WTC11 (cell line): ENCODE data around the gene LY9. TPM values are rescaled to one million over a fixed set of nuclear protein-coding genes. Genes with fewer than 3 reads are reported as not detected.

ENCODE experiments used
- ATAC-seq: fragments of 200-7000 bp; cut with Tn5 transposase; 2 replicates; pipeline ENCODE4 v1.10.0; 2021; ENCODE audit warnings: mild to moderate bottlenecking, moderate library complexity
- CTCF ChIA-PET: fragments of 300-600 bp; sonication (Branson Sonifier 250); formaldehyde crosslinking; loops from one replicate; lab custom pipeline; 2021; ENCODE audit warnings: antibody characterized with exemption; lab: Charles Lee
- POLR2A ChIA-PET: fragments of 350-600 bp; sonication (Branson Sonifier 250); formaldehyde crosslinking; loops from one replicate; lab custom pipeline; 2021; ENCODE audit warnings: antibody characterized with exemption; lab: Charles Lee
- DNase-seq: peaks from one replicate; pipeline ENCODE4 v3.0.0; 2021; ENCODE audit warnings: low spot score
- H3K27ac Mint-ChIP-seq: 2 replicates; pipeline ENCODE4 v1.8.0; 2021; ENCODE audit warnings: mixed read lengths
- H3K27me3 Mint-ChIP-seq: 2 replicates; pipeline ENCODE4 v1.8.0; 2021; ENCODE audit warnings: low read depth, mild to moderate bottlenecking, moderate library complexity, mixed read lengths
- H3K36me3 Mint-ChIP-seq: 2 replicates; pipeline ENCODE4 v1.8.0; 2021; ENCODE audit warnings: mixed read lengths
- H3K4me1 Mint-ChIP-seq: 2 replicates; pipeline ENCODE4 v1.8.0; 2022; ENCODE audit warnings: mixed read lengths
- H3K4me3 Mint-ChIP-seq: 2 replicates; pipeline ENCODE4 v1.8.0; 2021; ENCODE audit warnings: mild to moderate bottlenecking, moderate library complexity, mixed read lengths
- H3K9me3 Mint-ChIP-seq: 2 replicates; pipeline ENCODE4 v1.8.0; 2021; ENCODE audit warnings: mixed read lengths
- ATF1 ChIP-seq: sonication (generic); formaldehyde crosslinking; IDR thresholded peaks from 2 replicates; pipeline ENCODE4 v1.8.1; 2023; ENCODE audit warnings: mild to moderate bottlenecking, moderate library complexity, missing genetic modification reagents
- EMX1 ChIP-seq: fragments of 250-450 bp; sonication (Bioruptor Pico); IDR thresholded peaks from 2 replicates; pipeline ENCODE4 v1.8.0; 2021; ENCODE audit warnings: mild to moderate bottlenecking
- ETV6 ChIP-seq: sonication (generic); formaldehyde crosslinking; IDR thresholded peaks from 2 replicates; pipeline ENCODE4 v1.8.1; 2022; ENCODE audit warnings: mild to moderate bottlenecking, missing genetic modification reagents
- FOXK1 ChIP-seq: sonication (generic); formaldehyde crosslinking; IDR thresholded peaks from 2 replicates; pipeline ENCODE4 v1.8.0; 2022; ENCODE audit warnings: mild to moderate bottlenecking, moderate library complexity, missing genetic modification reagents
- GABPB1 ChIP-seq: sonication (generic); formaldehyde crosslinking; IDR thresholded peaks from 2 replicates; pipeline ENCODE4 v1.8.1; 2023; ENCODE audit warnings: mild to moderate bottlenecking, missing genetic modification reagents
- IRF2 ChIP-seq: sonication (generic); formaldehyde crosslinking; IDR thresholded peaks from 2 replicates; pipeline ENCODE4 v1.8.0; 2022; ENCODE audit warnings: low read depth, missing genetic modification reagents, borderline replicate concordance
- NR2C2 ChIP-seq: sonication (generic); formaldehyde crosslinking; IDR thresholded peaks from 2 replicates; pipeline ENCODE4 v1.8.0; 2022; ENCODE audit warnings: mild to moderate bottlenecking, missing genetic modification reagents
- OVOL2 ChIP-seq: fragments of 250-450 bp; sonication (Bioruptor Pico); IDR thresholded peaks from 2 replicates; pipeline ENCODE4 v1.9.0; 2021; ENCODE audit warnings: mild to moderate bottlenecking, borderline replicate concordance
- TEAD1 ChIP-seq: sonication (generic); formaldehyde crosslinking; IDR thresholded peaks from 2 replicates; pipeline ENCODE4 v1.8.0; 2022; ENCODE audit warnings: mild to moderate bottlenecking, missing genetic modification reagents
- TEAD4 ChIP-seq: sonication (generic); formaldehyde crosslinking; IDR thresholded peaks from 2 replicates; pipeline ENCODE4 v1.8.0; 2022; ENCODE audit warnings: mild to moderate bottlenecking, missing genetic modification reagents
- TP53 ChIP-seq: sonication (generic); formaldehyde crosslinking; IDR thresholded peaks from 2 replicates; pipeline ENCODE4 v1.8.1; 2023; ENCODE audit warnings: mild to moderate bottlenecking, missing genetic modification reagents
- total RNA-seq: library from RNA; stranded (reverse); gene quantifications from 3 replicates; pipeline ENCODE4 v1.2.3, GENCODE V29; 2021
- TF ChIP-seq, protein P1 (sequence below): sonication (generic); formaldehyde crosslinking; conservative IDR thresholded peaks from 2 replicates; pipeline ENCODE4 v1.8.1; 2023; ENCODE audit warnings: mild to moderate bottlenecking, low read depth, missing genetic modification reagents, moderate library complexity
- TF ChIP-seq, protein P2 (sequence below): sonication (generic); formaldehyde crosslinking; IDR thresholded peaks from 2 replicates; pipeline ENCODE4 v1.8.1; 2022; ENCODE audit warnings: mild to moderate bottlenecking, moderate library complexity, missing genetic modification reagents
- TF ChIP-seq, protein P3 (sequence below): sonication (generic); formaldehyde crosslinking; IDR thresholded peaks from 2 replicates; pipeline ENCODE4 v1.8.1; 2022; ENCODE audit warnings: mild to moderate bottlenecking, missing genetic modification reagents, moderate library complexity, borderline replicate concordance
- TF ChIP-seq, protein P4 (sequence below): fragments of 250-450 bp; sonication (Bioruptor Pico); IDR thresholded peaks from 2 replicates; pipeline ENCODE4 v2.1.2; 2022; ENCODE audit warnings: mild to moderate bottlenecking, moderate library complexity
- TF ChIP-seq, protein P5 (sequence below): fragments of 250-450 bp; sonication (Bioruptor Pico); IDR thresholded peaks from 2 replicates; pipeline ENCODE4 v1.8.0; 2021; ENCODE audit warnings: mild to moderate bottlenecking
- TF ChIP-seq, protein P6 (sequence below): sonication (generic); formaldehyde crosslinking; IDR thresholded peaks from 2 replicates; pipeline ENCODE4 v1.8.0; 2022; ENCODE audit warnings: mild to moderate bottlenecking, missing genetic modification reagents
- TF ChIP-seq, protein P7 (sequence below): sonication (generic); formaldehyde crosslinking; IDR thresholded peaks from 2 replicates; pipeline ENCODE4 v1.8.0; 2022; ENCODE audit warnings: mild to moderate bottlenecking, missing genetic modification reagents

Gene LY9
- total RNA-seq, 1 experiment from 2014 or later = not detected

DNA sequence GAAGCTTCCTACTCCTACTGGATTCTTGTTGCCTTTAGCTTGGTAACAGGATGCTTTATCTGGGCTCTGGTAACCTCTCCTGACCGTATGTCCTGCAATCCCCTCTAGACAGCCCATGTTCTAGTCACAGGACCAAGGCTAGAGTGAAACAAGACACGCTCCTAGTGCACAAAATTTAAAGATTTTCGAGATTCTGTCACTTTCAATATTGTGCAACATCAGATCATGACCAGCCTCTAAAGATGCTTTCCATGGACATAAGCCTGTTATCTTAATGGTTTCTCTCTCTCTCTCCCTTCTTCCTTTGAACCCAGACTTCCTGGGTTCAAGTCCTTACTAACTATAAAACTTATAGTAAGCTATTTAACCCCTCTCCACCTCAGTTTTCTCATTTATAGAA, 1.6 kb upstream of the LY9 start (continued):
- TF ChIP-seq, protein P1, sequence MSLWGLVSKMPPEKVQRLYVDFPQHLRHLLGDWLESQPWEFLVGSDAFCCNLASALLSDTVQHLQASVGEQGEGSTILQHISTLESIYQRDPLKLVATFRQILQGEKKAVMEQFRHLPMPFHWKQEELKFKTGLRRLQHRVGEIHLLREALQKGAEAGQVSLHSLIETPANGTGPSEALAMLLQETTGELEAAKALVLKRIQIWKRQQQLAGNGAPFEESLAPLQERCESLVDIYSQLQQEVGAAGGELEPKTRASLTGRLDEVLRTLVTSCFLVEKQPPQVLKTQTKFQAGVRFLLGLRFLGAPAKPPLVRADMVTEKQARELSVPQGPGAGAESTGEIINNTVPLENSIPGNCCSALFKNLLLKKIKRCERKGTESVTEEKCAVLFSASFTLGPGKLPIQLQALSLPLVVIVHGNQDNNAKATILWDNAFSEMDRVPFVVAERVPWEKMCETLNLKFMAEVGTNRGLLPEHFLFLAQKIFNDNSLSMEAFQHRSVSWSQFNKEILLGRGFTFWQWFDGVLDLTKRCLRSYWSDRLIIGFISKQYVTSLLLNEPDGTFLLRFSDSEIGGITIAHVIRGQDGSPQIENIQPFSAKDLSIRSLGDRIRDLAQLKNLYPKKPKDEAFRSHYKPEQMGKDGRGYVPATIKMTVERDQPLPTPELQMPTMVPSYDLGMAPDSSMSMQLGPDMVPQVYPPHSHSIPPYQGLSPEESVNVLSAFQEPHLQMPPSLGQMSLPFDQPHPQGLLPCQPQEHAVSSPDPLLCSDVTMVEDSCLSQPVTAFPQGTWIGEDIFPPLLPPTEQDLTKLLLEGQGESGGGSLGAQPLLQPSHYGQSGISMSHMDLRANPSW = no peak
- TF ChIP-seq EMX1 (CRISPR knock-in tag) (no peak), TP53 (no peak), TEAD1 (CRISPR knock-in tag) (no peak), IRF2 (CRISPR knock-in tag) (no peak), OVOL2 (CRISPR knock-in tag) (no peak)
- TF ChIP-seq, protein P2, sequence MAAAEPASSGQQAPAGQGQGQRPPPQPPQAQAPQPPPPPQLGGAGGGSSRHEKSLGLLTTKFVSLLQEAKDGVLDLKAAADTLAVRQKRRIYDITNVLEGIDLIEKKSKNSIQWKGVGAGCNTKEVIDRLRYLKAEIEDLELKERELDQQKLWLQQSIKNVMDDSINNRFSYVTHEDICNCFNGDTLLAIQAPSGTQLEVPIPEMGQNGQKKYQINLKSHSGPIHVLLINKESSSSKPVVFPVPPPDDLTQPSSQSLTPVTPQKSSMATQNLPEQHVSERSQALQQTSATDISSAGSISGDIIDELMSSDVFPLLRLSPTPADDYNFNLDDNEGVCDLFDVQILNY (CRISPR knock-in tag) = no peak

DNA sequence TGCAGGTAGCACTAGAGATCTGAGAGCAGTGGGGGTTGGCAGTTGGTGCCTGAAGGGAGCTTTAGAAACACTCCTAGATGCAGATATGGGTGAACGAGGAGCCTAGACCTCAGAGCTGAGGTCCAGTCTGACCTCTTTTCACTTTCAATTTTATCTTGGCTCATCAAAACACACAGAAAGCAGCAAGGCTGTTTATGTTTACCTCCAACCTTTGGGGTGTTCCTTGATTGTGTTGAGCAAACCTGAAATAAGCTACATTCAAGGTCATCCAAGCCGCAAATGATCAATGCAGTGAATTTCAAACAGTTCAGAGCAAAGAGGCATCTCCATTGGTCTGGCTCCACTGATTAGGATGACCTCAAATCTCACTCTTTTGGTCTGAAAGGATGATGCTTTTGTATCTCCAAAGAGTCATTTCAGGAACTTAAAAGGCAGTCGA, 1.3 kb downstream of the LY9 start:
- no peaks in the 10 kb centered on the region for H3K4me1 Mint-ChIP-seq
- H3K9me3 Mint-ChIP-seq = peaks cover 9% of the 10 kb centered on the region
- no peak overlapping the region for H3K27ac Mint-ChIP-seq
- DNase-seq (no peak), ATAC-seq (no peak)
- TF ChIP-seq TEAD4 (CRISPR knock-in tag) (no peak), IRF2 (CRISPR knock-in tag) (no peak), NR2C2 (CRISPR knock-in tag) (no peak), ETV6 (CRISPR knock-in tag) (no peak), GABPB1 (no peak), FOXK1 (CRISPR knock-in tag) (no peak), ATF1 (CRISPR knock-in tag) (no peak)
- TF ChIP-seq, protein P3, sequence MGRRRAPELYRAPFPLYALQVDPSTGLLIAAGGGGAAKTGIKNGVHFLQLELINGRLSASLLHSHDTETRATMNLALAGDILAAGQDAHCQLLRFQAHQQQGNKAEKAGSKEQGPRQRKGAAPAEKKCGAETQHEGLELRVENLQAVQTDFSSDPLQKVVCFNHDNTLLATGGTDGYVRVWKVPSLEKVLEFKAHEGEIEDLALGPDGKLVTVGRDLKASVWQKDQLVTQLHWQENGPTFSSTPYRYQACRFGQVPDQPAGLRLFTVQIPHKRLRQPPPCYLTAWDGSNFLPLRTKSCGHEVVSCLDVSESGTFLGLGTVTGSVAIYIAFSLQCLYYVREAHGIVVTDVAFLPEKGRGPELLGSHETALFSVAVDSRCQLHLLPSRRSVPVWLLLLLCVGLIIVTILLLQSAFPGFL (CRISPR knock-in tag) = no peak
- TF ChIP-seq, protein P4, sequence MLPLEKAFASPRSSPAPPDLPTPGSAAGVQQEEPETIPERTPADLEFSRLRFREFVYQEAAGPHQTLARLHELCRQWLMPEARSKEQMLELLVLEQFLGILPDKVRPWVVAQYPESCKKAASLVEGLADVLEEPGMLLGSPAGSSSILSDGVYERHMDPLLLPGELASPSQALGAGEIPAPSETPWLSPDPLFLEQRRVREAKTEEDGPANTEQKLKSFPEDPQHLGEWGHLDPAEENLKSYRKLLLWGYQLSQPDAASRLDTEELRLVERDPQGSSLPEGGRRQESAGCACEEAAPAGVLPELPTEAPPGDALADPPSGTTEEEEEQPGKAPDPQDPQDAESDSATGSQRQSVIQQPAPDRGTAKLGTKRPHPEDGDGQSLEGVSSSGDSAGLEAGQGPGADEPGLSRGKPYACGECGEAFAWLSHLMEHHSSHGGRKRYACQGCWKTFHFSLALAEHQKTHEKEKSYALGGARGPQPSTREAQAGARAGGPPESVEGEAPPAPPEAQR = no peak
- TF ChIP-seq, protein P5, sequence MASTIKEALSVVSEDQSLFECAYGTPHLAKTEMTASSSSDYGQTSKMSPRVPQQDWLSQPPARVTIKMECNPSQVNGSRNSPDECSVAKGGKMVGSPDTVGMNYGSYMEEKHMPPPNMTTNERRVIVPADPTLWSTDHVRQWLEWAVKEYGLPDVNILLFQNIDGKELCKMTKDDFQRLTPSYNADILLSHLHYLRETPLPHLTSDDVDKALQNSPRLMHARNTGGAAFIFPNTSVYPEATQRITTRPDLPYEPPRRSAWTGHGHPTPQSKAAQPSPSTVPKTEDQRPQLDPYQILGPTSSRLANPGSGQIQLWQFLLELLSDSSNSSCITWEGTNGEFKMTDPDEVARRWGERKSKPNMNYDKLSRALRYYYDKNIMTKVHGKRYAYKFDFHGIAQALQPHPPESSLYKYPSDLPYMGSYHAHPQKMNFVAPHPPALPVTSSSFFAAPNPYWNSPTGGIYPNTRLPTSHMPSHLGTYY (CRISPR knock-in tag) = no peak
- TF ChIP-seq, protein P6, sequence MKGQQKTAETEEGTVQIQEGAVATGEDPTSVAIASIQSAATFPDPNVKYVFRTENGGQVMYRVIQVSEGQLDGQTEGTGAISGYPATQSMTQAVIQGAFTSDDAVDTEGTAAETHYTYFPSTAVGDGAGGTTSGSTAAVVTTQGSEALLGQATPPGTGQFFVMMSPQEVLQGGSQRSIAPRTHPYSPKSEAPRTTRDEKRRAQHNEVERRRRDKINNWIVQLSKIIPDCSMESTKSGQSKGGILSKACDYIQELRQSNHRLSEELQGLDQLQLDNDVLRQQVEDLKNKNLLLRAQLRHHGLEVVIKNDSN (CRISPR knock-in tag) = no peak
- TF ChIP-seq, protein P7, sequence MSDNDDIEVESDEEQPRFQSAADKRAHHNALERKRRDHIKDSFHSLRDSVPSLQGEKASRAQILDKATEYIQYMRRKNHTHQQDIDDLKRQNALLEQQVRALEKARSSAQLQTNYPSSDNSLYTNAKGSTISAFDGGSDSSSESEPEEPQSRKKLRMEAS (CRISPR knock-in tag) = no peak
- ChIA-PET POLR2A (no interaction called here), CTCF (interaction anchor here (0.5 to 2.2 kb wide), 4 partner anchors 8 to 157 kb away, joined by 3 to 8 read pairs (median 3); partner anchors contain the start of gene ITLN2)
- no peaks in the 10 kb centered on the region for H3K27me3 Mint-ChIP-seq
- no peak overlapping the region for H3K4me3 Mint-ChIP-seq
- no peaks in the 10 kb centered on the region for H3K36me3 Mint-ChIP-seq
